Activated CD8-positive, alpha-beta T cell treated with anti-CD3 and anti-CD28 coated beads for 36 hours (primary cell): Measurements from ENCODE around the gene IFITM2. TPM values are rescaled to one million over a fixed set of nuclear protein-coding genes. Genes with fewer than 3 reads are reported as not detected.

ENCODE experiments used
- ATAC-seq: fragments of 200-7000 bp; cut with Tn5 transposase; one replicate; pipeline ENCODE4 v1.10.0; 2021; ENCODE audit warnings: mild to moderate bottlenecking, moderate library complexity
- CTCF ChIA-PET: fragments of 350-600 bp; sonication (Branson Sonifier 250); formaldehyde crosslinking; loops from one replicate; lab custom pipeline; 2021; ENCODE audit warnings: antibody characterized with exemption; lab: Charles Lee
- POLR2A ChIA-PET: fragments of 350-600 bp; sonication (Branson Sonifier 250); formaldehyde crosslinking; loops from one replicate; lab custom pipeline; 2021; ENCODE audit warnings: antibody characterized with exemption; lab: Charles Lee
- DNase-seq: peaks from one replicate; pipeline ENCODE4 v3.0.0-alpha.2; 2020
- H3K27ac Mint-ChIP-seq: one replicate; pipeline ENCODE4 v1.8.0; 2021; ENCODE audit warnings: mild to moderate bottlenecking, mixed read lengths
- H3K27me3 Mint-ChIP-seq: one replicate; pipeline ENCODE4 v1.8.0; 2021; ENCODE audit warnings: mixed read lengths
- H3K36me3 Mint-ChIP-seq: one replicate; pipeline ENCODE4 v1.8.0; 2021; ENCODE audit warnings: low read depth, mixed read lengths
- H3K4me1 Mint-ChIP-seq: one replicate; pipeline ENCODE4 v1.8.0; 2021; ENCODE audit warnings: low read depth, mixed read lengths
- H3K4me3 Mint-ChIP-seq: one replicate; pipeline ENCODE4 v1.8.0; 2021; ENCODE audit warnings: mild to moderate bottlenecking, moderate library complexity, mixed read lengths
- H3K9me3 Mint-ChIP-seq: one replicate; pipeline ENCODE4 v1.8.0; 2021; ENCODE audit warnings: mixed read lengths
- intact Hi-C: fragments of 100-400 bp; cut with micrococcal nuclease; formaldehyde crosslinking; loops from one replicate; pipeline ENCODE4 v1.10.0; 2022
- total RNA-seq, 2 experiments: library from RNA; stranded (reverse); gene quantifications; one replicate each; pipeline ENCODE4 v1.2.3, GENCODE V29; 2021
- TF ChIP-seq, protein P1 (sequence below): fragments of 200-600 bp; IDR thresholded peaks from one replicate; pipeline ENCODE4 v1.8.0; 2022; ENCODE audit warnings: antibody characterized with exemption, mild to moderate bottlenecking

IFITM2 gene
- total RNA-seq, 2 experiments from 2014 or later, result 540 to 549 TPM

DNA sequence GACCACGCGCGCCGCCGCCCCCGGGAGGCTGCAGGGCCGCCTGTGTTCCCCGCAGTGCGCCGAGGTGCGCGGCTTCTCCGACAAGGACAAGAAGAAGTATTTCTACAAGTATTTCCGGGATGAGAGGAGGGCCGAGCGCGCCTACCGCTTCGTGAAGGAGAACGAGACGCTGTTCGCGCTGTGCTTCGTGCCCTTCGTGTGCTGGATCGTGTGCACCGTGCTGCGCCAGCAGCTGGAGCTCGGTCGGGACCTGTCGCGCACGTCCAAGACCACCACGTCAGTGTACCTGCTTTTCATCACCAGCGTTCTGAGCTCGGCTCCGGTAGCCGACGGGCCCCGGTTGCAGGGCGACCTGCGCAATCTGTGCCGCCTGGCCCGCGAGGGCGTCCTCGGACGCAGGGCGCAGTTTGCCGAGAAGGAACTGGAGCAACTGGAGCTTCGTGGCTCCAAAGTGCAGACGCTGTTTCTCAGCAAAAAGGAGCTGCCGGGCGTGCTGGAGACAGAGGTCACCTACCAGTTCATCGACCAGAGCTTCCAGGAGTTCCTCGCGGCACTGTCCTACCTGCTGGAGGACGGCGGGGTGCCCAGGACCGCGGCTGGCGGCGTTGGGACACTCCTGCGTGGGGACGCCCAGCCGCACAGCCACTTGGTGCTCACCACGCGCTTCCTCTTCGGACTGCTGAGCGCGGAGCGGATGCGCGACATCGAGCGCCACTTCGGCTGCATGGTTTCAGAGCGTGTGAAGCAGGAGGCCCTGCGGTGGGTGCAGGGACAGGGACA is 26.7 kb upstream of the IFITM2 start:
- DNase-seq (peak; percentile 63), ATAC-seq (peak; percentile 16)
- Mint-ChIP-seq H3K4me1 (peaks cover 61% of the 10 kb centered on the region), H3K4me3 (peak overlapping the region; percentile 82), H3K36me3 (peaks cover 43% of the 10 kb centered on the region), H3K27me3 (peaks cover 10% of the 10 kb centered on the region), H3K27ac (peak overlapping the region; percentile 86), H3K9me3 (peaks cover 12% of the 10 kb centered on the region)
- intact Hi-C loops, result no loop called here
- POLR2A ChIA-PET, result interaction anchor here (0.8 to 8.5 kb wide), 12 partner anchors 8 to 169 kb away, joined by 3 to 75 read pairs (median 10); partner anchors contain the start of genes PGGHG, PSMD13, PTDSS2 and SIRT3
- TF ChIP-seq, protein P1, sequence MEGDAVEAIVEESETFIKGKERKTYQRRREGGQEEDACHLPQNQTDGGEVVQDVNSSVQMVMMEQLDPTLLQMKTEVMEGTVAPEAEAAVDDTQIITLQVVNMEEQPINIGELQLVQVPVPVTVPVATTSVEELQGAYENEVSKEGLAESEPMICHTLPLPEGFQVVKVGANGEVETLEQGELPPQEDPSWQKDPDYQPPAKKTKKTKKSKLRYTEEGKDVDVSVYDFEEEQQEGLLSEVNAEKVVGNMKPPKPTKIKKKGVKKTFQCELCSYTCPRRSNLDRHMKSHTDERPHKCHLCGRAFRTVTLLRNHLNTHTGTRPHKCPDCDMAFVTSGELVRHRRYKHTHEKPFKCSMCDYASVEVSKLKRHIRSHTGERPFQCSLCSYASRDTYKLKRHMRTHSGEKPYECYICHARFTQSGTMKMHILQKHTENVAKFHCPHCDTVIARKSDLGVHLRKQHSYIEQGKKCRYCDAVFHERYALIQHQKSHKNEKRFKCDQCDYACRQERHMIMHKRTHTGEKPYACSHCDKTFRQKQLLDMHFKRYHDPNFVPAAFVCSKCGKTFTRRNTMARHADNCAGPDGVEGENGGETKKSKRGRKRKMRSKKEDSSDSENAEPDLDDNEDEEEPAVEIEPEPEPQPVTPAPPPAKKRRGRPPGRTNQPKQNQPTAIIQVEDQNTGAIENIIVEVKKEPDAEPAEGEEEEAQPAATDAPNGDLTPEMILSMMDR, result no peak
- CTCF ChIA-PET, result interaction anchor here (1.4 to 7.4 kb wide), 6 partner anchors 10 to 82 kb away, joined by 4 to 71 read pairs (median 20); partner anchors contain the start of gene IFITM2

DNA sequence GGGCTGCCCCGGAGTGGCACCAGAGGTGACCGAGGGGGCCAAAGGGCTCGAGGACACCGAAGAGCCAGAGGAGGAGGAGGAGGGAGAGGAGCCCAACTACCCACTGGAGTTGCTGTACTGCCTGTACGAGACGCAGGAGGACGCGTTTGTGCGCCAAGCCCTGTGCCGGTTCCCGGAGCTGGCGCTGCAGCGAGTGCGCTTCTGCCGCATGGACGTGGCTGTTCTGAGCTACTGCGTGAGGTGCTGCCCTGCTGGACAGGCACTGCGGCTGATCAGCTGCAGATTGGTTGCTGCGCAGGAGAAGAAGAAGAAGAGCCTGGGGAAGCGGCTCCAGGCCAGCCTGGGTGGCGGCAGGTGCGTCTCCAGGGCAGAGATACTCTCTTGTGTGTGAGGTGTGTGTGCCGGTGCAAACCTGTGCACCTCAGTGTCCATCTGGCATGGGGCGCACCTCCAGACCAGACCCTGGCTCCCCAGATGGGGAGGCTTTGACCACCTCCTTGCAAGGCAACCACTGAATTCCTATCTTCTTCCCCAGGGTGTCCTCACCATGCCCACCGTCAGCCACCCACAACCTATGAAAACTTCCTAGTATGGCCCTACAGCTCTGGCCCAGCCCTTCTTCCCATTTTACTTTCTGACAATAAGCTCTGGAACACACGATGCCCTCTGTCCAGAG is 26.0 kb upstream of the IFITM2 start:
- H3K36me3 Mint-ChIP-seq, result peaks cover 37% of the 10 kb centered on the region

GRCh38 chr11:282171-282570 is 25.4 kb upstream of the IFITM2 start:
- peak; percentile 25 for DNase-seq
- peaks cover 66% of the 10 kb centered on the region for H3K4me1 Mint-ChIP-seq
- peaks cover 33% of the 10 kb centered on the region for H3K36me3 Mint-ChIP-seq
- TF ChIP-seq, protein P1, result no peak
- ChIA-PET POLR2A (interaction anchor here (1.0 to 8.5 kb wide), 7 partner anchors 7 to 34 kb away, joined by 3 to 75 read pairs (median 33); partner anchors contain the start of gene PGGHG), CTCF (interaction anchor here (1.3 to 7.4 kb wide), 5 partner anchors 14 to 166 kb away, joined by 3 to 71 read pairs (median 27); partner anchors contain the start of gene IFITM2)
- peak overlapping the region; percentile 86 for H3K27ac Mint-ChIP-seq
- H3K4me3 Mint-ChIP-seq, result peak overlapping the region; percentile 82
- H3K9me3 Mint-ChIP-seq, result peaks cover 2% of the 10 kb centered on the region
- ATAC-seq, result no peak
- intact Hi-C loops, result no loop called here
- H3K27me3 Mint-ChIP-seq, result peaks cover 10% of the 10 kb centered on the region

More for the DNA sequence above, 26.0 kb upstream of the IFITM2 start:
- H3K9me3 Mint-ChIP-seq, result peaks cover 6% of the 10 kb centered on the region
- ATAC-seq (no peak), DNase-seq (peak; percentile 52)
- intact Hi-C loops, result no loop called here
- POLR2A ChIA-PET, result interaction anchor here (0.9 to 8.5 kb wide), 10 partner anchors 8 to 168 kb away, joined by 3 to 75 read pairs (median 10); partner anchors contain the start of genes PGGHG and PTDSS2
- H3K4me3 Mint-ChIP-seq, result peak overlapping the region; percentile 82
- peak overlapping the region; percentile 86 for H3K27ac Mint-ChIP-seq
- H3K4me1 Mint-ChIP-seq, result peaks cover 65% of the 10 kb centered on the region
- H3K27me3 Mint-ChIP-seq, result peaks cover 10% of the 10 kb centered on the region
- CTCF ChIA-PET, result interaction anchor here (1.3 to 7.4 kb wide), 7 partner anchors 9 to 166 kb away, joined by 3 to 71 read pairs (median 14); partner anchors contain the start of gene IFITM2
- TF ChIP-seq, protein P1, result no peak

DNA sequence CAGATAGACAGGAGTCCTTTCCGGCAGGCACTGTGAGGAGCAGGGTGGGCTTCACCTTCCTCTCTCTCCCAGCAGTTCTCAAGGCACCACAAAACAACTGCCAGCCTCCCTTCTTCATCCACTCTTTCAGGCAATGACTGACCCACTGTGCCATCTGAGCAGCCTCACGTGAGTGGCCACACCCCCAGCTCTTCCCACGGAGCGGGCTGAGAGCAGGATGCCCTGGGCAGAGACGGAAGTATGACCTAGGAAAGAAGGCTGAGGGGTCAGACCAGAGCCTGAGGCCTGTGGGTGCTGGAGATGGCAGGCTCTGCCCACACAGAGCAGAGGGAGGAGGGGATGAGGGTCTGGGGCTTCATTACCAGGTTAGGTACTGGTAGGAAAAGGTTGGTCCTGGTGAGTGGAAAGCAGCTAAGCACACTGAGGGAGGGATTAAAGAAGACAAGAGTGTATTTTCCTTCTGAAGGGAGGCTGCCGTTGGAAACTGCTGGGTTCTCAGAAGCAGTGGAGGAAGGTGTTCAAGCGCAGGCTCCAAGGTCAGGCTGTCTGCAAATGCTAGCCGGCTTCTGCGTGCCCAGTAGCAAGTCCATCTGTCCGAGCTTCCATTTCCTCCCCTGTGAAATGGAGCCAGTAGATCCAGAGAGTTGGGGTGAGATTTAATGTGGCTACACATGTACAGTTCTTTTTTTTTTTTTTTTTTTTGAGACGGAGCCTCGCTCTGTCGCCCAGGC is 24.8 kb upstream of the IFITM2 start:
- H3K27ac Mint-ChIP-seq, result peak overlapping the region; percentile 86
- ChIA-PET POLR2A (interaction anchor here (0.9 to 8.5 kb wide), 13 partner anchors 7 to 67 kb away, joined by 3 to 75 read pairs (median 4); partner anchors contain the start of genes PGGHG and PSMD13), CTCF (interaction anchor here (0.7 to 7.4 kb wide), 7 partner anchors 16 to 165 kb away, joined by 3 to 71 read pairs (median 4); partner anchors contain the start of gene IFITM2)
- TF ChIP-seq, protein P1, result no peak
- intact Hi-C loops, result no loop called here
- ATAC-seq (no peak), DNase-seq (no peak)
- peaks cover 10% of the 10 kb centered on the region for H3K27me3 Mint-ChIP-seq
- H3K4me3 Mint-ChIP-seq, result peak overlapping the region; percentile 82
- peaks cover 65% of the 10 kb centered on the region for H3K4me1 Mint-ChIP-seq
- peaks cover 34% of the 10 kb centered on the region for H3K36me3 Mint-ChIP-seq
- H3K9me3 Mint-ChIP-seq, result no peaks in the 10 kb centered on the region
